ENCODE data around the gene RALB.

RALB gene

DNA sequence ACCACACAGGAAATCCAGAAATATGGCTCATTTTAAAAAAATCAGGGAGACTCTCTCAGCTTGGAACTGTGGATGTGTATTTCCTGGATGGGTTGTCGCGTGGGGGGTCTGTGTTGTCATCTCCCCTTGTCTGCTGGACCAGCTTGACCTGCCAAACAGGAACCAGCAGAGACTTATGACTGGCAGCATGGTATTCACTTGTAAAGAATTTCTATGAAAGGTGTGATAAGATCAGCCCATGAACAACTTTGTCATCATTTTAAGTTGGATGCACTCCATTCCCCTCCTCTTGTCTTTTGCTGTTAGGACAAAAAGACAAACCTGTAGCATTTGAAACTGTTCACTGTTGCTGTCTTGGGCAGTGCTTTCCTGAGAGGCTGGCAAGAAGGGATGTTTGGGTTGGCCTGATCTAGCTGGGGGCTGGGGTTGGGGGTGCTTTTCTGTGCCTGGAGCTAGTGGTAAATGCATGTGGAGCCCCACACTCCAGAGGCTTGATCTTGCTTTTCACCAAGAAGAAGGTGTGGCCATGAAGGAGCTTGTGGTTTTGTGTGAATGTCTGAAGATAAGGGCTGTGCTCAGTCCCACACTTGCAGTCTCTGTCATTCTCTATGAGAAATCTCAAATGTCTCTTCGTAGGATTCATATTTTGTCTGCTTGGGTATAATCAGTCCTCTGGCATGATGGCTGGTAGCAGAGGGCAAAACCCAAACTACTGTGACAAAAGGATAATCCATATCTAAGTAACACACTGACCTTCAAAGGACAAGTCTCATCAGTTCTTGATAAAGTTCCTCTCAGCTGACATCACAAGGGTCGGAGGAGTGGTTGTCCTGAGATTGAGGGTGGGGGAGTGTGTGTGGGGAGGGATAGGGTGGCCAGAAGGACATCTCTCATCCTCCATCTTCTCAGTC, 39.0 kb downstream of the RALB start:
- no peaks in the 10 kb centered on the region for H3K9me3 ChIP-seq (replicated peaks; ENCODE audit: insufficient read depth, low read length)
- no peaks in the 10 kb centered on the region for H3K4me1 ChIP-seq (ENCODE audit: low read length)
- no peaks in the 10 kb centered on the region for H3K79me2 ChIP-seq (ENCODE audit: low read length)
- H3K9me2 ChIP-seq (replicated peaks; ENCODE audit: insufficient read depth, low read length) = no peaks in the 10 kb centered on the region
- no peak overlapping the region for H3K4me2 ChIP-seq (ENCODE audit: low read depth, low read length)
- H3K27ac ChIP-seq (ENCODE audit: low read length) = no peak overlapping the region
- no peak for TF ChIP-seq EZH2 (optimal IDR thresholded peaks at IDR 0.05; ENCODE audit: low read depth, low read length)
- H3K36me3 ChIP-seq (replicated peaks; ENCODE audit: insufficient read depth, low read length) = no peaks in the 10 kb centered on the region; the same call in 1 of the 2 replicates
- H3K27me3 ChIP-seq (replicated peaks; ENCODE audit: insufficient read depth, low read length) = no peaks in the 10 kb centered on the region
- no peak for DNase-seq
- H3F3A ChIP-seq (ENCODE audit: insufficient read depth, low read length) = no peaks in the 10 kb centered on the region
- no peak overlapping the region for H2AFZ ChIP-seq (ENCODE audit: low read length)
- H4K20me1 ChIP-seq (ENCODE audit: insufficient read depth, low read length) = no peaks in the 10 kb centered on the region
- H3K9ac ChIP-seq (ENCODE audit: low read length) = no peak overlapping the region
- H3K4me3 ChIP-seq (ENCODE audit: low read length) = no peak overlapping the region

GRCh38 chr2:120293096-120294007, 40.7 kb downstream of the RALB start:
- H3K79me2 ChIP-seq (ENCODE audit: low read length) = no peaks in the 10 kb centered on the region
- no peaks in the 10 kb centered on the region for H3K9me2 ChIP-seq (replicated peaks; ENCODE audit: insufficient read depth, low read length)
- H3K9ac ChIP-seq (ENCODE audit: low read length) = no peak overlapping the region
- H3K27me3 ChIP-seq (replicated peaks; ENCODE audit: insufficient read depth, low read length) = no peaks in the 10 kb centered on the region
- H2AFZ ChIP-seq (ENCODE audit: low read length) = no peak overlapping the region
- no peaks in the 10 kb centered on the region for H3K4me1 ChIP-seq (ENCODE audit: low read length)
- H3K36me3 ChIP-seq (replicated peaks; ENCODE audit: insufficient read depth, low read length) = no peaks in the 10 kb centered on the region; the same call in 1 of the 2 replicates
- H3K4me3 ChIP-seq (ENCODE audit: low read length) = no peak overlapping the region
- H3F3A ChIP-seq (ENCODE audit: insufficient read depth, low read length) = no peaks in the 10 kb centered on the region
- no peaks in the 10 kb centered on the region for H4K20me1 ChIP-seq (ENCODE audit: insufficient read depth, low read length)
- H3K27ac ChIP-seq (ENCODE audit: low read length) = no peak overlapping the region
- H3K9me3 ChIP-seq (replicated peaks; ENCODE audit: insufficient read depth, low read length) = no peaks in the 10 kb centered on the region
- no peak overlapping the region for H3K4me2 ChIP-seq (ENCODE audit: low read depth, low read length)
- TF ChIP-seq EZH2 (optimal IDR thresholded peaks at IDR 0.05; ENCODE audit: low read depth, low read length) (no peak), EZH2phosphoT487 (IDR thresholded peaks at IDR 0.05; ENCODE audit: low read length) (no peak), CTCF (IDR thresholded peaks at IDR 0.05; ENCODE audit: low read length) (no peak)
- no peak for DNase-seq

DNA sequence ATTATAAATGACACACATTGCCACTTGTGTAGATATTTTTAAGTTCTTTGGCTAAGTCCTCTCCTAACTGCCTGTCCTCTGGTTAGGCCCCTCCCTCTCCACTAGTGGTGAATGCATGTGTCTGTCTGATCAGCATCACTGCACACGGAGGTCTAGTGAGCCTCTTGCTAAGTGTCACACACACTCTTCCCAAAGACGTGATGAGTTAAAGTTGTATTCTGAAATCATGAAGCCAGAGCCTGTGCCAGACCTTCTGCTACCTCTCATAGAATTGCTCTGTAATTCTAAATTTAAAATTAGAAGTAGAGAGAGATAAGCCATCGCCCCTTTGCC, 41.3 kb downstream of the RALB start:
- H3K9me2 ChIP-seq (replicated peaks; ENCODE audit: insufficient read depth, low read length) = no peaks in the 10 kb centered on the region
- no peaks in the 10 kb centered on the region for H3F3A ChIP-seq (ENCODE audit: insufficient read depth, low read length)
- H3K9ac ChIP-seq (ENCODE audit: low read length) = no peak overlapping the region
- DNase-seq = no peak
- H3K4me2 ChIP-seq (ENCODE audit: low read depth, low read length) = no peak overlapping the region
- H3K4me3 ChIP-seq (ENCODE audit: low read length) = no peak overlapping the region
- no peaks in the 10 kb centered on the region for H3K79me2 ChIP-seq (ENCODE audit: low read length)
- H3K9me3 ChIP-seq (replicated peaks; ENCODE audit: insufficient read depth, low read length) = no peaks in the 10 kb centered on the region
- no peak overlapping the region for H3K27ac ChIP-seq (ENCODE audit: low read length)
- no peaks in the 10 kb centered on the region; the same call in 1 of the 2 replicates for H3K36me3 ChIP-seq (replicated peaks; ENCODE audit: insufficient read depth, low read length)
- TF ChIP-seq EZH2 (optimal IDR thresholded peaks at IDR 0.05; ENCODE audit: low read depth, low read length) (no peak), EZH2phosphoT487 (IDR thresholded peaks at IDR 0.05; ENCODE audit: low read length) (no peak), CTCF (IDR thresholded peaks at IDR 0.05; ENCODE audit: low read length) (no peak)
- H3K27me3 ChIP-seq (replicated peaks; ENCODE audit: insufficient read depth, low read length) = no peaks in the 10 kb centered on the region
- H3K4me1 ChIP-seq (ENCODE audit: low read length) = no peaks in the 10 kb centered on the region
- no peaks in the 10 kb centered on the region for H4K20me1 ChIP-seq (ENCODE audit: insufficient read depth, low read length)
- no peak overlapping the region for H2AFZ ChIP-seq (ENCODE audit: low read length)
